ENCODE data around the gene GKN1.

GRCh38 chr2:68934021-68934420 is 40.4 kb upstream of the GKN1 start:
- TF ChIP-seq, protein P1, sequence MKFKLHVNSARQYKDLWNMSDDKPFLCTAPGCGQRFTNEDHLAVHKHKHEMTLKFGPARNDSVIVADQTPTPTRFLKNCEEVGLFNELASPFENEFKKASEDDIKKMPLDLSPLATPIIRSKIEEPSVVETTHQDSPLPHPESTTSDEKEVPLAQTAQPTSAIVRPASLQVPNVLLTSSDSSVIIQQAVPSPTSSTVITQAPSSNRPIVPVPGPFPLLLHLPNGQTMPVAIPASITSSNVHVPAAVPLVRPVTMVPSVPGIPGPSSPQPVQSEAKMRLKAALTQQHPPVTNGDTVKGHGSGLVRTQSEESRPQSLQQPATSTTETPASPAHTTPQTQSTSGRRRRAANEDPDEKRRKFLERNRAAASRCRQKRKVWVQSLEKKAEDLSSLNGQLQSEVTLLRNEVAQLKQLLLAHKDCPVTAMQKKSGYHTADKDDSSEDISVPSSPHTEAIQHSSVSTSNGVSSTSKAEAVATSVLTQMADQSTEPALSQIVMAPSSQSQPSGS (CRISPR knock-in tag; IDR thresholded peaks at IDR 0.05; ENCODE audit: borderline replicate concordance, low read depth) = no peak
- TF ChIP-seq CTCF (IDR thresholded peaks at IDR 0.05) (no peak), FOXP1 (CRISPR knock-in tag; IDR thresholded peaks at IDR 0.05; ENCODE audit: borderline replicate concordance) (no peak), ESRRA (CRISPR knock-in tag; IDR thresholded peaks at IDR 0.05; ENCODE audit: borderline replicate concordance) (no peak), CREB1 (CRISPR knock-in tag; IDR thresholded peaks at IDR 0.05) (no peak), JUN (CRISPR knock-in tag; IDR thresholded peaks at IDR 0.05) (no peak), NR3C1 (CRISPR knock-in tag; conservative IDR thresholded peaks at IDR 0.05; ENCODE audit: low read depth) (no peak), TCF7 (CRISPR knock-in tag; IDR thresholded peaks at IDR 0.05; ENCODE audit: low read depth) (no peak), ZNF219 (CRISPR knock-in tag; IDR thresholded peaks at IDR 0.05; ENCODE audit: borderline replicate concordance) (no peak), TP53 (CRISPR knock-in tag; IDR thresholded peaks at IDR 0.05) (no peak)
- TF ChIP-seq, protein P2, sequence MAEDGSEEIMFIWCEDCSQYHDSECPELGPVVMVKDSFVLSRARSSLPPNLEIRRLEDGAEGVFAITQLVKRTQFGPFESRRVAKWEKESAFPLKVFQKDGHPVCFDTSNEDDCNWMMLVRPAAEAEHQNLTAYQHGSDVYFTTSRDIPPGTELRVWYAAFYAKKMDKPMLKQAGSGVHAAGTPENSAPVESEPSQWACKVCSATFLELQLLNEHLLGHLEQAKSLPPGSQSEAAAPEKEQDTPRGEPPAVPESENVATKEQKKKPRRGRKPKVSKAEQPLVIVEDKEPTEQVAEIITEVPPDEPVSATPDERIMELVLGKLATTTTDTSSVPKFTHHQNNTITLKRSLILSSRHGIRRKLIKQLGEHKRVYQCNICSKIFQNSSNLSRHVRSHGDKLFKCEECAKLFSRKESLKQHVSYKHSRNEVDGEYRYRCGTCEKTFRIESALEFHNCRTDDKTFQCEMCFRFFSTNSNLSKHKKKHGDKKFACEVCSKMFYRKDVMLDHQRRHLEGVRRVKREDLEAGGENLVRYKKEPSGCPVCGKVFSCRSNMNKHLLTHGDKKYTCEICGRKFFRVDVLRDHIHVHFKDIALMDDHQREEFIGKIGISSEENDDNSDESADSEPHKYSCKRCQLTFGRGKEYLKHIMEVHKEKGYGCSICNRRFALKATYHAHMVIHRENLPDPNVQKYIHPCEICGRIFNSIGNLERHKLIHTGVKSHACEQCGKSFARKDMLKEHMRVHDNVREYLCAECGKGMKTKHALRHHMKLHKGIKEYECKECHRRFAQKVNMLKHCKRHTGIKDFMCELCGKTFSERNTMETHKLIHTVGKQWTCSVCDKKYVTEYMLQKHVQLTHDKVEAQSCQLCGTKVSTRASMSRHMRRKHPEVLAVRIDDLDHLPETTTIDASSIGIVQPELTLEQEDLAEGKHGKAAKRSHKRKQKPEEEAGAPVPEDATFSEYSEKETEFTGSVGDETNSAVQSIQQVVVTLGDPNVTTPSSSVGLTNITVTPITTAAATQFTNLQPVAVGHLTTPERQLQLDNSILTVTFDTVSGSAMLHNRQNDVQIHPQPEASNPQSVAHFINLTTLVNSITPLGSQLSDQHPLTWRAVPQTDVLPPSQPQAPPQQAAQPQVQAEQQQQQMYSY (CRISPR knock-in tag; IDR thresholded peaks at IDR 0.05) = no peak
- TF ChIP-seq, protein P3, sequence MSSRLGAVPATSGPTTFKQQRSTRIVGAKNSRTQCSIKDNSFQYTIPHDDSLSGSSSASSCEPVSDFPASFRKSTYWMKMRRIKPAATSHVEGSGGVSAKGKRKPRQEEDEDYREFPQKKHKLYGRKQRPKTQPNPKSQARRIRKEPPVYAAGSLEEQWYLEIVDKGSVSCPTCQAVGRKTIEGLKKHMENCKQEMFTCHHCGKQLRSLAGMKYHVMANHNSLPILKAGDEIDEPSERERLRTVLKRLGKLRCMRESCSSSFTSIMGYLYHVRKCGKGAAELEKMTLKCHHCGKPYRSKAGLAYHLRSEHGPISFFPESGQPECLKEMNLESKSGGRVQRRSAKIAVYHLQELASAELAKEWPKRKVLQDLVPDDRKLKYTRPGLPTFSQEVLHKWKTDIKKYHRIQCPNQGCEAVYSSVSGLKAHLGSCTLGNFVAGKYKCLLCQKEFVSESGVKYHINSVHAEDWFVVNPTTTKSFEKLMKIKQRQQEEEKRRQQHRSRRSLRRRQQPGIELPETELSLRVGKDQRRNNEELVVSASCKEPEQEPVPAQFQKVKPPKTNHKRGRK (CRISPR knock-in tag; IDR thresholded peaks at IDR 0.05; ENCODE audit: borderline replicate concordance) = no peak
